Heart left ventricle (tissue), 16 donors: ENCODE data around the gene KRT74. TPM values are rescaled to one million over a fixed set of nuclear protein-coding genes. Genes with fewer than 3 reads are reported as not detected.

ENCODE experiments used
- ATAC-seq, 4 donors: fragments of 200-7000 bp; cut with Tn5 transposase; one replicate each; pipeline ENCODE4 v1.9.1; 2020 to 2022; ENCODE audit warnings: moderate library complexity in 4 of 4, mild to moderate bottlenecking in 3 of 4, moderate number of reproducible peaks in 1 of 4
- DNase-seq, 5 donors: peaks; one replicate each; pipeline ENCODE4 v3.0.0-alpha.2; 2020
- H3K27ac ChIP-seq, 12 donors: fragments of 200-600 bp; sonication (generic) in 4 of 12; one replicate each; pipeline versions ENCODE4 v1.5.0 to v1.8.0; 2016 to 2022; ENCODE audit warnings: mild to moderate bottlenecking in 2 of 12
- H3K27me3 ChIP-seq, 9 donors: fragments of 200-600 bp; sonication (generic) in 2 of 9; one replicate each; pipeline versions ENCODE4 v1.5.1 to v1.8.0; 2016 to 2022; ENCODE audit warnings: mild to moderate bottlenecking in 3 of 9
- H3K36me3 ChIP-seq, 9 donors: fragments of 200-600 bp; sonication (generic) in 2 of 9; one replicate each; pipeline versions ENCODE4 v1.5.0 to v1.8.0; 2018 to 2022; ENCODE audit warnings: mild to moderate bottlenecking in 2 of 9
- H3K4me1 ChIP-seq, 12 donors: fragments of 200-600 bp; sonication (generic) in 4 of 12; one replicate each; pipeline versions ENCODE4 v1.5.0 to v1.8.0; 2016 to 2022; ENCODE audit warnings: mild to moderate bottlenecking in 3 of 12
- H3K4me3 ChIP-seq, 12 donors: fragments of 200-600 bp; sonication (generic) in 4 of 12; one replicate each; pipeline versions ENCODE4 v1.5.0 to v1.8.0; 2017 to 2022; ENCODE audit warnings: mild to moderate bottlenecking in 9 of 12, moderate library complexity in 4 of 12
- H3K9me3 ChIP-seq, 12 donors: fragments of 200-600 bp; sonication (generic) in 4 of 12; one replicate each; pipeline versions ENCODE4 v1.5.0 to v1.8.0; 2016 to 2022; ENCODE audit warnings: mild to moderate bottlenecking in 1 of 12
- POLR2A ChIP-seq, 2 donors: fragments of 450-650 bp; IDR thresholded peaks; one replicate each; pipeline ENCODE4 v1.6.1; 2017; ENCODE audit warnings: antibody characterized with exemption in 2 of 2, mild to moderate bottlenecking in 2 of 2, moderate library complexity in 2 of 2
- WGBS, 4 donors: extraction: QIAGEN DNeasy Blood & Tissue Kit in 2 of 4; methylation state at CpG; one replicate each; pipeline versions ENCODE4 v1.1.5 to v1.1.7; 2013 to 2018; 5-methylcytosine and 5-hydroxymethylcytosine counted together
- intact Hi-C, 10 donors: fragments of 100-400 bp; cut with DNase I; formaldehyde crosslinking; loops; one replicate each; pipeline versions ENCODE4 v1.11.1 to v1.14.2; 2022
- polyA plus RNA-seq, 2 donors: library from polyadenylated mRNA; stranded (reverse); fragments of 200-250 nt; gene quantifications; one replicate each; pipeline ENCODE4 v1.2.3, GENCODE V29; 2013
- total RNA-seq, 9 donors: library from RNA; depleted of rRNA in 2 of 9; stranded (reverse); fragments of >200 nt in 2 of 9; fragmentation: NEBNext Ultra II Directional in 3 of 9; extraction: Animal tissue kit (Norgen Biotek cat#: 25700) in 3 of 9; gene quantifications; one replicate each; pipeline versions ENCODE4 v1.1.0 to v1.2.4, GENCODE V29; 2016 to 2023
- TF ChIP-seq, protein P1 (sequence below), 12 donors: fragments of 200-600 bp; sonication (generic) in 4 of 12; IDR thresholded peaks; one replicate each; pipeline versions ENCODE4 v1.5.0 to v1.8.0; 2018 to 2022; ENCODE audit warnings: antibody characterized with exemption in 12 of 12, mild to moderate bottlenecking in 5 of 12
- donor health status: ischemic (EF 13 %, LVEDD 7.1; RV severe dilation, severe dysfunction).
- donor health status: healthy with polysubstance abuse.
- donor health status: DM: no; HTN: yes; CAD: no.
- donor health status: DM: no; HTN: no; CAD: no.
- donor health status: ischemic (EF 25% LVEDD 6.9; RV normal size, moderate dysfunction).
- donor health status: ischemic (EF 25% LVEDD 5.7; RV mildly dilated, moderate dysfunction).
- donor health status: healthy.
- donor health status: DM: yes; HTN: yes; CAD: no.
- donor health status: ischemic (EF 35%, LVEDD 5.7; RV mildly dilated, moderate dysfunction).
- donor health status: nonischemic (EF 11% LVEDD 7.7; RV severe dilation, severe dysfunction).
- donor health status: DM: yes; HTN: yes; CAD: no.
- donor health status: PGD.
- donor health status: ischemic (EF 29% LVEDD 5.4; RV normal size, mild dysfunction).
- donor health status: nonischemic (EF 23%, LVEDD 6.1; RV moderate dilation, normal function).

The KRT74 gene
- total and polyA plus RNA-seq, 11 donors = not detected

GRCh38 chr12:52541709-52542108, 31.9 kb downstream of the KRT74 start:
- H3K36me3 ChIP-seq = no peaks in the 10 kb centered on the region
- no peak for ATAC-seq
- TF ChIP-seq, protein P1, sequence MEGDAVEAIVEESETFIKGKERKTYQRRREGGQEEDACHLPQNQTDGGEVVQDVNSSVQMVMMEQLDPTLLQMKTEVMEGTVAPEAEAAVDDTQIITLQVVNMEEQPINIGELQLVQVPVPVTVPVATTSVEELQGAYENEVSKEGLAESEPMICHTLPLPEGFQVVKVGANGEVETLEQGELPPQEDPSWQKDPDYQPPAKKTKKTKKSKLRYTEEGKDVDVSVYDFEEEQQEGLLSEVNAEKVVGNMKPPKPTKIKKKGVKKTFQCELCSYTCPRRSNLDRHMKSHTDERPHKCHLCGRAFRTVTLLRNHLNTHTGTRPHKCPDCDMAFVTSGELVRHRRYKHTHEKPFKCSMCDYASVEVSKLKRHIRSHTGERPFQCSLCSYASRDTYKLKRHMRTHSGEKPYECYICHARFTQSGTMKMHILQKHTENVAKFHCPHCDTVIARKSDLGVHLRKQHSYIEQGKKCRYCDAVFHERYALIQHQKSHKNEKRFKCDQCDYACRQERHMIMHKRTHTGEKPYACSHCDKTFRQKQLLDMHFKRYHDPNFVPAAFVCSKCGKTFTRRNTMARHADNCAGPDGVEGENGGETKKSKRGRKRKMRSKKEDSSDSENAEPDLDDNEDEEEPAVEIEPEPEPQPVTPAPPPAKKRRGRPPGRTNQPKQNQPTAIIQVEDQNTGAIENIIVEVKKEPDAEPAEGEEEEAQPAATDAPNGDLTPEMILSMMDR (IDR thresholded peaks at IDR 0.05) = no peak
- 88 to 95% (median 93%) methylated on average over 5 of the region's 5 CpGs for WGBS, 4 donors
- peaks cover 0 to 7% (median 0%) of the 10 kb centered on the region in 12 donors for H3K4me1 ChIP-seq
- DNase-seq = no peak
- H3K27ac ChIP-seq = no peak overlapping the region
- peaks cover 0 to 7% (median 0%) of the 10 kb centered on the region in 9 donors for H3K27me3 ChIP-seq
- intact Hi-C loops = no loop called here
- H3K4me3 ChIP-seq = no peak overlapping the region
- H3K9me3 ChIP-seq = no peaks in the 10 kb centered on the region

GRCh38 chr12:52540531-52540930, 33.1 kb downstream of the KRT74 start:
- no peak overlapping the region for H3K27ac ChIP-seq
- intact Hi-C loops = no loop called here
- no peak for DNase-seq
- no peak for ATAC-seq
- 87 to 94% (median 93%) methylated on average over 3 to 7 of the region's 7 CpGs for WGBS, 4 donors
- H3K4me1 ChIP-seq = peaks cover 0 to 7% (median 0%) of the 10 kb centered on the region in 12 donors
- no peak overlapping the region for H3K4me3 ChIP-seq
- H3K36me3 ChIP-seq = no peaks in the 10 kb centered on the region
- TF ChIP-seq, protein P1 (IDR thresholded peaks at IDR 0.05) = no peak
- no peak for TF ChIP-seq POLR2A (IDR thresholded peaks at IDR 0.05)
- no peaks in the 10 kb centered on the region for H3K27me3 ChIP-seq
- no peaks in the 10 kb centered on the region for H3K9me3 ChIP-seq

DNA sequence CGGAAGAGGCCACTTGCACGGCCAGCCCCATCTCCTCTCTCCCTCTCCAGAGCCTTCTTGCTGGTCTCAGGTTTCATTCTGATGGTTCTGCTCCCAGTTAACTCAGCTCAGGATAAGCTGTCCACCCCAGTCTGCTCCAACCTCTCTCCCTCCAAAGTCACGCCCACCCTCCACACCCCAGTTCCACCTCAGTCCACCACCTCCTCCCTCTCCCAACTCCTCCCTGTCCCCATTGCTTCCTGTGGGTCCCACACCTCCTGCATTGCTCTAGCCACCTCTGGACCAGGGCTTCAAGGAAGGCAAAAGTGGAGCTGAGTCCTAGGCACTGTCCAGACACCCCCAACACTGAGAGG, 33.8 kb downstream of the KRT74 start:
- no peak for ATAC-seq
- Histone ChIP-seq H3K4me3 (no peak overlapping the region), H3K36me3 (no peaks in the 10 kb centered on the region), H3K4me1 (peaks cover 0 to 7% (median 0%) of the 10 kb centered on the region in 12 donors), H3K9me3 (no peaks in the 10 kb centered on the region), H3K27me3 (no peaks in the 10 kb centered on the region), H3K27ac (no peak overlapping the region)
- intact Hi-C loops = no loop called here
- DNase-seq = no peak
- WGBS, 4 donors = 89 to 98% (median 94%) methylated on average over 3 of the region's 3 CpGs
- TF ChIP-seq POLR2A (IDR thresholded peaks at IDR 0.05) = no peak
- TF ChIP-seq, protein P1 (IDR thresholded peaks at IDR 0.05) = no peak

GRCh38 chr12:52539083-52539820, 34.4 kb downstream of the KRT74 start:
- WGBS, 4 donors = 63 to 74% (median 67%) methylated on average over 5 of the region's 5 CpGs
- TF ChIP-seq POLR2A (IDR thresholded peaks at IDR 0.05) = no peak
- TF ChIP-seq, protein P1 (IDR thresholded peaks at IDR 0.05) = no peak
- H3K27me3 ChIP-seq = no peaks in the 10 kb centered on the region

More at GRCh38 chr12:52539083-52539820, 34.4 kb downstream of the KRT74 start:
- intact Hi-C loops = no loop called here
- Histone ChIP-seq H3K27ac (no peak overlapping the region), H3K36me3 (no peaks in the 10 kb centered on the region), H3K9me3 (no peaks in the 10 kb centered on the region), H3K4me1 (peaks cover 0 to 5% (median 0%) of the 10 kb centered on the region in 12 donors), H3K4me3 (no peak overlapping the region)
- no peak for DNase-seq
- ATAC-seq = no peak
